Kidney epithelial cell (primary cell): Measurements from ENCODE around the gene NDUFAF2. TPM values are rescaled to one million over a fixed set of nuclear protein-coding genes. Genes with fewer than 3 reads are reported as not detected.

ENCODE experiments used
- DNase-seq: peaks from one replicate; pipeline ENCODE4 v3.0.0-alpha.2; 2010; ENCODE audit warnings: low read depth
- H3K27me3 ChIP-seq: 2 replicates; pipeline ENCODE4 v1.6.0; 2011; ENCODE audit warnings: low read length; ENCODE audit not compliant: control insufficient read depth, insufficient read depth
- H3K36me3 ChIP-seq: 2 replicates; pipeline ENCODE4 v1.5.1; 2011; ENCODE audit warnings: low read length; ENCODE audit not compliant: control insufficient read depth, insufficient read depth
- H3K4me3 ChIP-seq: 2 replicates; pipeline ENCODE4 v1.5.1; 2011; ENCODE audit warnings: low read depth, mild to moderate bottlenecking, control low read depth, low read length
- CTCF ChIP-seq: IDR thresholded peaks from 2 replicates; pipeline ENCODE4 v1.5.1; 2011; ENCODE audit warnings: mild to moderate bottlenecking, moderate library complexity, low read length, control low read depth, inconsistent platforms; ENCODE audit not compliant: insufficient read depth, poor library complexity, severe bottlenecking
- total RNA-seq: library from RNA; depleted of rRNA; stranded (reverse); fragments of >200 nt; gene quantifications from 2 replicates; pipeline ENCODE4 v1.2.3, GENCODE V29; 2015

The NDUFAF2 gene
- total RNA-seq, 1 donor from 2014 or later = 49.0 TPM

GRCh38 chr5:61148515-61148914 lies 203.5 kb downstream of the NDUFAF2 start:
- Histone ChIP-seq H3K4me3 (no peak overlapping the region), H3K36me3 (no peaks in the 10 kb centered on the region), H3K27me3 (no peaks in the 10 kb centered on the region)
- no peak for DNase-seq
- no peak for TF ChIP-seq CTCF

GRCh38 chr5:61151893-61152292 lies 206.9 kb downstream of the NDUFAF2 start:
- no peaks in the 10 kb centered on the region for H3K27me3 ChIP-seq
- no peak overlapping the region for H3K4me3 ChIP-seq
- no peaks in the 10 kb centered on the region for H3K36me3 ChIP-seq
- no peak for TF ChIP-seq CTCF
- no peak for DNase-seq

- Histone ChIP-seq H3K36me3 (no peaks in the 10 kb centered on the region), H3K4me3 (no peak overlapping the region), H3K27me3 (no peaks in the 10 kb centered on the region)
- TF ChIP-seq CTCF = no peak
- no peak for DNase-seq
Measured at GRCh38 chr5:61159070-61159469, 214.1 kb downstream of the NDUFAF2 start.

GRCh38 chr5:61159836-61160235 lies 214.8 kb downstream of the NDUFAF2 start:
- Histone ChIP-seq H3K27me3 (no peaks in the 10 kb centered on the region), H3K4me3 (no peak overlapping the region), H3K36me3 (no peaks in the 10 kb centered on the region)
- DNase-seq = no peak
- no peak for TF ChIP-seq CTCF

GRCh38 chr5:61160497-61160896 lies 215.5 kb downstream of the NDUFAF2 start:
- DNase-seq = no peak
- no peak for TF ChIP-seq CTCF
- no peaks in the 10 kb centered on the region for H3K27me3 ChIP-seq
- no peak overlapping the region for H3K4me3 ChIP-seq
- no peaks in the 10 kb centered on the region for H3K36me3 ChIP-seq

- no peak for TF ChIP-seq CTCF
- Histone ChIP-seq H3K4me3 (peak within 1 kb of the TSS; percentile 95), H3K36me3 (no peaks in the 10 kb centered on the region), H3K27me3 (no peaks in the 10 kb centered on the region)
- DNase-seq = peak; percentile 72
Measured at GRCh38 chr5:61162010-61162831, 217.2 kb downstream of the NDUFAF2 start, which contains the start of gene SMIM15. TSS of gene SMIM15 (minus strand) at chr5:61162468. CDS start at chr5:61160171, 2,297 bp downstream.
